ENCODE results near the gene MSI2.

DNA sequence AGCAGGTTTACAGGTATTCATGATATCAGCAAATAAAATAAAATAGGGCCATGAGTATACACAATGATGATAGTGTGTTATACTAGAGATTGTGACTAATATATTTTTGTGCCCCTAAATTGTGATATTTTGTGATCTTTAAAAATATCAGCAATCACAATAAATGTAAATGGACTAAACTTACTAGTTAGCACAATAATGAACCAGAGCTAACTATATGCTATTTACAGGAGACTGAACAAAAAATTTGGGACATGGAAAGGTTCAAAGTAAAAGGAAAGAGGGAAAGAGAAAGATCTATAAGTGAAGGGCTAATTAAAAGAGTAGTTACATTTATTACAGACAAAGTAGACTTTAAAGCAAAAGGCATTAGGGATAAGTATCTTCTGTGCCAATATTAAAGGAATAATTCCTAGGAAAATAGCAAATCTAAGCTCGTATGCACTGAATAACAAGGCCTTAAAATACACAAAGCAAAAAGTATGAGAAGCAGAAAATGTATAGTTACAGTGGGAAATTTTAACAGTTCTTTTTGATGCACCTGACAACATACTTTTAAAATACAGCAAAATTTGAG lies 5.0 kb upstream of the MSI2 start:
- TF ChIP-seq POLR2AphosphoS5 (IDR thresholded peaks at IDR 0.05; ENCODE audit: borderline replicate concordance, low read depth, low read length): no peak
- no peak for TF ChIP-seq EZH2 (IDR thresholded peaks at IDR 0.05)

All from SK-N-MC (cell line).